HG02870 (cell line): ENCODE data around the gene SLC39A11.
"Not testable (repeated sequence)": the region's sequence is repeated elsewhere in the genome, so short reads cannot be mapped to it uniquely, and the experiment has no call there.

Source experiments
- ATAC-seq: cut with Tn5 transposase; IDR thresholded peaks from one replicate; pipeline ENCODE4 v1.9.1; 2021; ENCODE audit warnings: mild to moderate bottlenecking, moderate library complexity; ENCODE audit not compliant: unreplicated experiment

Gene SLC39A11

DNA sequence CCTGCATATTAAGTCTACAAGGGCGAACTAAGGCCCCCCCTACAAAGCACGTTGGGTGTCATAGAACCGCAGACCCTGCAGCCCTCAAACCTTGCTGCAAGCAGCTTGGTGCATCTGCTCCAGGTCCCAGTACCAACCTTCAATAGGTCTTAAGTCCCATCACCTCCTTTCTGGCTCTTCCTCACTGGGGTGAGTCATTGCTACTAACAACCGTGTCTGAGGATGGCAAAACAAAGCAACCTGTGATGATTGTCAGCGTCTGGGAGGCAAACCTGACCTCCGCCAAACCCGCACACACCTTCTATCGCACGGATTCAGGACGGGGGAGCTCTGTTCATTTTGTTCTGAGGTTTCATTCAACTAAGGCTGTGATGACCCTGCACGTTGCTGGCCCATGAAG, 138.9 kb downstream of the SLC39A11 start:
- ATAC-seq, result no peak

GRCh38 chr17:72952641-72953315, 139.7 kb downstream of the SLC39A11 start:
- ATAC-seq, result no peak

DNA sequence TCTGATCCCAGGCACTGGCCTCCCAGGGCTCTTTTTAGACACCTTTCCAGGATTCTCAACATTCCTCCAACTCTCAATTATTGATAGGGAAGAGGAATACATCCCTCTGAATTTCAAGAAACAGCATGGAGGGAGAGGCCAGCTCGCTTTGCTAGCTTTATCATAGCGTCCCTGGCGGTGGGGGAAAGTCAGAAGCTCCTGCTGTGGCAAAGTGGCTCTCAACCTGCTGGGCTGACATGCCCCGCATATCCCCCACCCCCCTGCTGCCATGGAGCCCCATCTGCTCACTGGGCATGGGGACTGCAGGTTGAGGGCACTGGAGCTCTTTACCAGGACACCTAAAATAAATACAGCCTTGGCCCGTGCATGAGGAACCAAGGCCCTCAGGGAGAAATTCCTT, 140.3 kb downstream of the SLC39A11 start:
- no peak for ATAC-seq

DNA sequence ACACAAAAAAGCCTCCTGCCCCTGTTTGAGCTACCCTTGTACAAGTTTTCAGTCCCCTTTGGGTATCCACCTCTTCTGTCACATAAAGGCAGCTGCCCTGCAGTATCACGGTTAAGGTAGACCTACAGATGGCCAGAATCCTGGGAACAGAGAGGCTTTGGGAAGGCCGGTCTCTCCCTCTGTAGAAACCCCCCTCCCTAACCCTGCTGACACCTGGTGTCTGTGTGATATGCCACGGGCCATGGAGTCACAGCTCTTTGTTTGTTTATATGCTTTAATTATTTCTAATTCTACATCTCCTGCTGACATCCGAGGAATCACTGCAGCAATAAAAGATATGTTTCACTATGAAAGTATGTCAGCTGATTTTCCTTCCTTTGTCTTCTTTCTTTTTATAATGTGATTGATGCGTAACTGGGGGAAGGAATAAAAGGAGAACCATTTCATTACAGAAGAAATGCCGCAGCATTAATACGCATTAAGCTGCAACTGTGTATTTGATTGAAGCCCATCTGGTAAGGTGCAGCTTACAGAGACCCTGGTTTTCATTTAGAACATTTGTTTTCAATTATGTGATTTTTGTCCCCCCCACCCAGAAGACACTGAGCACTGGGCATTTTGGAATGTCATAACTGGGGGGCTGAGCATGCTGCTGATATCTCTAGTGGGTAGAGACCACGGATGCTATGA, 142.1 kb downstream of the SLC39A11 start:
- no peak for ATAC-seq

DNA sequence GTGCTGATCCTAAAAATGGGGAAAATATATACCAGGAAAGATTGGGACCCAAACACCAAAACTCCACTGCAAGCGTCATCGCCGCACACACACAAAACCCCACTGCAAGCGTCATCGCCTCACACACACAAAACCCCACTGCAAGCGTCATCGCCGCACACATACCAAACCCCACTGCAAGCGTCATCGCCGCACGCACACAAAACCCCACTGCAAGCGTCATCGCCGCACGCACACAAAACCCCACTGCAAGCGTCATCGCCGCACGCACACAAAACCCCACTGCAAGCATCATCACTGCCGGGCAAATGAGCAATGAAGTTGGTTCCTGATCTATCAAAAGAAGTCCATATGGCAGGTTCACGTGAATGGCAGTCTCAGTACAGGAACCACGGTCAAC, 144.4 kb downstream of the SLC39A11 start:
- ATAC-seq, result no peak

GRCh38 chr17:72947475-72947874, 145.0 kb downstream of the SLC39A11 start:
- no peak for ATAC-seq

DNA sequence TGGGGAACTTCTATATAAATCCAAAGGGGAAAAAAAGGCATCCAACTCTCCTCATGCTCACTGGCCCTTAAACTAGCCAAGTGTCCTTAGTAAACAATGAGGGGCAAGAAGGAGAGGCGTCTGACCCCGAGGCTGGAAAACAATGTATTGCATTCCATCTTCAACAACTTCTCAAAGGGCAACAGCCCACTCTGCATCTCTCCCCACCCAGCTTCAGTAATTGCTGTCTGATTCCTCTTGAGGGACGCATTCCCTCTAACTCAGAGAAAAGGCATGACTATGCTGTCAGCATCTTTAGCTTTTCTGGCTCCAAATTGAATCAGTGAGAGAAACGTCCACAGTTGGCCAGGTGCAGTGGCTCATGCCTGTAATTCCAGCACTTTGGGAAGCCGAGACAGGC, 145.8 kb downstream of the SLC39A11 start:
- no peak for ATAC-seq

- ATAC-seq, result no peak
Measured at GRCh38 chr17:72946156-72946555, 146.3 kb downstream of the SLC39A11 start.

DNA sequence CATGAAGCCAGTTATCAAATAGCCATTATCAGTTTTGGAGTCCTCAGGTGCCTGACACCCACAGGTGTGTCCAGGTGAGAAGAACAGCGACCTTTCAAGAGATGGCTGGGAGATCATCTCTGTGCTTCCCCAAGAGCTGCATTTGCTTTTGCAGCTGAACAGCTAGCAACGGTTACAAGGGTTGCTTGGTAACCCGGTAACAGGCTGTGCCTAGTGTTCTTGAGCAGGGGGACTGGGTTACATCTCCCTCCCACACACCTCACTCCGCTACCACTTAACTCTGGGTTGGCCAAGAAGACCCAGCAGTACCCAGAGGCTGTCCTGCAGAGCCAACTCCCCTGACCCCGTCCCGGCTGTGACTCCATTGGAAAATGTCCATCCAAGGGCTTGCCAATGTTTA, 147.0 kb downstream of the SLC39A11 start:
- no peak for ATAC-seq

- no peak for ATAC-seq
Measured at GRCh38 chr17:72943826-72944689, 148.4 kb downstream of the SLC39A11 start.

DNA sequence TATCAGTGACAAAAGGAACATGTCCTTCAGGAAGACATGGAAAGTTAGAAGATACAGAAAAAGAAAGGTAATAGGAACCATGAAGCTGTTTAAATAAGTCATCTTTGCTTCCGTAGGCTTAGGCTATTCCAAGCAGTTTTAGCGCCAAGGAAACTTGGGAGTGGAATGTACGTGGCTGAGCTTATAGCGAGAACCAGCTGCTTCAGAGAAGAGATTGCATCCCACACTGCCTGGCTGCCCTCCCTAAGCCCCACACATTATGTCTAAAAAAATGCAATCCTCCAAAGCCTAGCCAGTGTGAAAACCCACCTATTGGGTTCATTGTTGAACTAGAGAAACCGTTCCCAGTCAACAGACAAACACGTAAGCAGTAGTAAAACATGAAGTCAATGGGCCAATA, 149.9 kb downstream of the SLC39A11 start:
- no peak for ATAC-seq

DNA sequence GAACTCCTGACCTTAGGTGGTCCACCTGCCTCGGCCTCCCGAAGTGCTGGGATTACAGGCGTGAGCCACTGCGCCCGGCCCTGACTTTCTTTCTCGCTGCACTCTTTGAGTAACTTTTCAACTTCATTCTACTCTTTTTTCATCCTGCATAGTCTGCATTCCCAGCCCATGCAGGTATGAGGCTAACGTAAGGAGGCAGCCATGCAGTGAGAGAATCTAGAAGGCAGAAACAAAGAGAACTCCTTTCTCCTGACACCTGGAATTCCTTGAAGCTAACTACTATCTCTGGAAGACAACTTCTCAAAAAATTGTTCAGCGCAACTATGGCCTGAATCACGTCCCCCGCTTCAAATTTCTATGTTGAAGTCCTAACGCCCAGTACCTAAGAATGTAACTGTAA, 152.0 kb downstream of the SLC39A11 start:
- ATAC-seq, result no peak

GRCh38 chr17:72938482-72938881, 154.0 kb downstream of the SLC39A11 start:
- no peak for ATAC-seq

- no peak for ATAC-seq
Measured at GRCh38 chr17:72937707-72938106, 154.8 kb downstream of the SLC39A11 start.

- not testable (repeated sequence) for ATAC-seq
Measured at GRCh38 chr17:72937254-72937653, 155.2 kb downstream of the SLC39A11 start.

- no peak for ATAC-seq
Measured at GRCh38 chr17:72935984-72936383, 156.5 kb downstream of the SLC39A11 start.

GRCh38 chr17:72934927-72935326, 157.6 kb downstream of the SLC39A11 start:
- no peak for ATAC-seq

DNA sequence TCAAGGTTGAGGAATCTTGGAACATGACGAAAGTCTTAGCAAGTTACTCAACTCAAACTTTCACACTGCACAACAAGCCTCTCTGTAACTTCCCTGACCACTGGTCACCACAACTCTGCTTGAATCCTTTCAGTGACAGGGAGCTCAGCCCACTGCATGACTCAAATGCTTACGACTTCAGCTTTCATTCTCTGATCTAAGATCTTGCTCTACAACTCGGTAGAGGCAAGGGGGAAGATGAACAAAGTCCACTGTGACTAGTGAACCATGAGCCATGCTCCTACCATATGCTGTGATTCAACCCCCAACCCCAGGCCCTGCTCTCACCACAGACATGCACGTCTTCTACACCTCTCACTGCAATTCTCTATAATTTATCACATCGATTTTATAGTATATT, 160.9 kb downstream of the SLC39A11 start:
- ATAC-seq, result peak; percentile 53

DNA sequence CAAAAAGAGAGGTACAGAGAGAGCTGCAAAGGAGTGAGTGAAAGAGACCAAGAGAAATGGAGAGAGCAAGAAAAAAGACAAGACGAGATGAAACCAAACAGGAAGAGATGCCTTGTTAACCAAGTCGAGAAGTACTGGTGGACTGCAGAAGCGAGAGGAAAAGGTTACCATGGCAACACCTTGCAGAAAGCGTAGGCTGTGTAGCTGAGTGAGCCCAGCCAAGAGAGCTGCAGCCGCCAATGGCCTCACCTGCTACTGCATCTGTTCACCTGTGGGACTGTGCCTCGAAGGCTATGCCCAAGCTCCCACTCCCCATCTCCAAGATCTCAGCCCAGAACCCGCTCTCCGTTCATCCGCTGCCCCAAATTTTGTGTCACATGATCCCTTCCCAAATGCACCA, 161.3 kb downstream of the SLC39A11 start:
- peak; percentile 93 for ATAC-seq

DNA sequence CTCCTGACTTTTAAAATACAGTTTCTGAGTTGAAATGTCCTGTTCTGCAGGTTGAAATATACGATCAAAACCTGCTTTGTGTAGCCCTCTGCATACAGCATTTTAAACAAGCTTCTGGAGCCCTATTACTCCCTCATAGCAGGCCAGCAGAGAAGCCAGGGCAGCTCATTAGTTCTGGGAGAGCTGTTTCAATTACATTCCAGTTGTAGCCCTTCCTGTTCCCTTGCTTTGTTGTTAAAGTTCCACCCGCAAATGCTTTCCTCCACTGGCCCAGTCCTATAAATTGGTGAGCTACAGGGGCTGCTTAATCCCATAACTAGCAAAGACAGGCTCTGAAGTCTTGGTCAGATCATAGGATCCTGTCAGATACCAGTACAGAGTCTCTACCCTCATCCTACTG, 162.5 kb downstream of the SLC39A11 start:
- ATAC-seq, result no peak

- no peak for ATAC-seq
Measured at GRCh38 chr17:72928454-72929136, 163.9 kb downstream of the SLC39A11 start.
